Tibial nerve (tissue), 4 donors: ENCODE results near the gene SASS6. TPM values are rescaled to one million over a fixed set of nuclear protein-coding genes. Genes with fewer than 3 reads are reported as not detected.

Experiments used
- DNase-seq, 2 donors: peaks; one replicate each; pipeline ENCODE4 v3.0.0-alpha.2; 2019; ENCODE audit warnings: low spot score in 2 of 2
- H3K27ac ChIP-seq, 4 donors: fragments of 200-600 bp; sonication (generic) in 3 of 4; one replicate each; pipeline ENCODE4 v1.5.1; 2017 to 2019; ENCODE audit warnings: mild to moderate bottlenecking in 1 of 4
- H3K27me3 ChIP-seq, 2 donors: fragments of 200-600 bp; sonication (generic) in 1 of 2; one replicate each; pipeline versions ENCODE4 v1.5.1 to v1.6.0; 2017 to 2019
- H3K36me3 ChIP-seq, 3 donors: fragments of 200-600 bp; sonication (generic); one replicate each; pipeline ENCODE4 v1.5.1; 2018 to 2019
- H3K4me1 ChIP-seq, 4 donors: fragments of 200-600 bp; sonication (generic) in 3 of 4; one replicate each; pipeline ENCODE4 v1.5.1; 2017 to 2019
- H3K4me3 ChIP-seq, 4 donors: fragments of 200-600 bp; sonication (generic) in 3 of 4; one replicate each; pipeline ENCODE4 v1.5.1; 2017 to 2019; ENCODE audit warnings: mild to moderate bottlenecking in 1 of 4, moderate library complexity in 1 of 4
- H3K9me3 ChIP-seq, 4 donors: fragments of 200-600 bp; sonication (generic) in 3 of 4; one replicate each; pipeline ENCODE4 v1.5.1; 2017 to 2019
- CTCF ChIP-seq, 5 experiments: fragments of 200-600 bp in 3 of 5; fragments of 450-650 bp in 2 of 5; sonication (generic) in 3 of 5; IDR thresholded peaks; one replicate each; pipeline ENCODE4 v1.5.1; 2016 to 2019; ENCODE audit warnings: antibody characterized with exemption in 5 of 5, mild to moderate bottlenecking in 3 of 5, moderate library complexity in 2 of 5
- EP300 ChIP-seq, 2 donors: sonication (generic); formaldehyde crosslinking; IDR thresholded peaks; one replicate each; pipeline ENCODE4 v1.6.1; 2017; ENCODE audit warnings: antibody characterized with exemption in 2 of 2, mild to moderate bottlenecking in 1 of 2
- POLR2A ChIP-seq, 2 donors: fragments of 450-650 bp; IDR thresholded peaks; one replicate each; pipeline ENCODE4 v1.6.1; 2017; ENCODE audit warnings: antibody characterized with exemption in 2 of 2, mild to moderate bottlenecking in 2 of 2, moderate library complexity in 2 of 2
- WGBS, 2 donors: methylation state at CpG; one replicate each; pipeline ENCODE4 v1.1.5; 2018; 5-methylcytosine and 5-hydroxymethylcytosine counted together
- total RNA-seq, 4 donors: library from RNA; depleted of rRNA; stranded (reverse); fragments of >200 nt; gene quantifications; one replicate each; pipeline ENCODE4 v1.1.0, GENCODE V29; 2016

SASS6 gene
- total RNA-seq, 4 donors from 2014 or later, result 1.8 to 3.9 (median 2.7) TPM

- TF ChIP-seq CTCF (IDR thresholded peaks at IDR 0.05) (no peak), EP300 (IDR thresholded peaks at IDR 0.05) (no peak), POLR2A (IDR thresholded peaks at IDR 0.05) (no peak)
Observed at GRCh38 chr1:100164702-100165101, 32.0 kb upstream of the SASS6 start.

GRCh38 chr1:100164216-100164615 is 31.5 kb upstream of the SASS6 start:
- Histone ChIP-seq H3K36me3 (no peaks in the 10 kb centered on the region), H3K27me3 (no peaks in the 10 kb centered on the region), H3K4me3 (no peak overlapping the region), H3K4me1 (peaks cover 0 to 9% (median 0%) of the 10 kb centered on the region in 4 donors), H3K9me3 (no peaks in the 10 kb centered on the region), H3K27ac (peak overlapping the region in 2 of 4 donors; percentile 34 to 62)
- 21 to 27% methylated on average over 2 of the region's 2 CpGs for WGBS, 2 donors
- no peak for TF ChIP-seq CTCF (IDR thresholded peaks at IDR 0.05)
- no peak for TF ChIP-seq EP300 (IDR thresholded peaks at IDR 0.05)
- TF ChIP-seq POLR2A (IDR thresholded peaks at IDR 0.05), result no peak
- DNase-seq, result no peak

More at GRCh38 chr1:100164702-100165101, 32.0 kb upstream of the SASS6 start:
- WGBS, 2 donors, result 76 to 88% methylated on average over 5 of the region's 5 CpGs
- peak overlapping the region in 2 of 4 donors; percentile 34 to 62 for H3K27ac ChIP-seq
- H3K4me1 ChIP-seq, result peaks cover 0 to 9% (median 0%) of the 10 kb centered on the region in 4 donors
- H3K36me3 ChIP-seq, result no peaks in the 10 kb centered on the region
- H3K27me3 ChIP-seq, result no peaks in the 10 kb centered on the region
- DNase-seq, result no peak
- no peaks in the 10 kb centered on the region for H3K9me3 ChIP-seq
- no peak overlapping the region for H3K4me3 ChIP-seq

GRCh38 chr1:100162881-100163280 is 30.2 kb upstream of the SASS6 start:
- no peaks in the 10 kb centered on the region for H3K9me3 ChIP-seq
- H3K27me3 ChIP-seq, result no peaks in the 10 kb centered on the region
- H3K4me1 ChIP-seq, result peaks cover 0 to 9% (median 0%) of the 10 kb centered on the region in 4 donors
- no peak overlapping the region for H3K4me3 ChIP-seq
- no peak for DNase-seq
- peaks cover 0 to 3% (median 0%) of the 10 kb centered on the region in 3 donors for H3K36me3 ChIP-seq
- TF ChIP-seq EP300 (IDR thresholded peaks at IDR 0.05), result no peak
- no peak for TF ChIP-seq CTCF (IDR thresholded peaks at IDR 0.05)
- no peak overlapping the region for H3K27ac ChIP-seq

GRCh38 chr1:100152271-100152670 is 19.5 kb upstream of the SASS6 start:
- no peak overlapping the region for H3K4me3 ChIP-seq
- no peak for TF ChIP-seq EP300 (IDR thresholded peaks at IDR 0.05)
- no peak for TF ChIP-seq CTCF (IDR thresholded peaks at IDR 0.05)
- no peak for TF ChIP-seq POLR2A (IDR thresholded peaks at IDR 0.05)
- no peak overlapping the region for H3K27ac ChIP-seq
- no peaks in the 10 kb centered on the region for H3K27me3 ChIP-seq
- WGBS, 2 donors, result 73 to 88% methylated on average over 4 of the region's 4 CpGs
- no peak for DNase-seq
- H3K4me1 ChIP-seq, result no peaks in the 10 kb centered on the region
- H3K36me3 ChIP-seq, result peaks cover 0 to 38% (median 0%) of the 10 kb centered on the region in 3 donors
- H3K9me3 ChIP-seq, result no peaks in the 10 kb centered on the region

- no peak for TF ChIP-seq CTCF (IDR thresholded peaks at IDR 0.05)
- H3K4me3 ChIP-seq, result no peak overlapping the region
- no peaks in the 10 kb centered on the region for H3K27me3 ChIP-seq
- H3K9me3 ChIP-seq, result no peaks in the 10 kb centered on the region
- DNase-seq, result no peak
- H3K36me3 ChIP-seq, result peaks cover 0 to 44% (median 0%) of the 10 kb centered on the region in 3 donors
- no peaks in the 10 kb centered on the region for H3K4me1 ChIP-seq
- H3K27ac ChIP-seq, result no peak overlapping the region
- 44 to 57% methylated on average over 2 of the region's 2 CpGs for WGBS, 2 donors
Observed at GRCh38 chr1:100151679-100152078, 18.9 kb upstream of the SASS6 start.
